Measurements from ENCODE around the gene HNF4A. TPM values are rescaled to one million over a fixed set of nuclear protein-coding genes. Genes with fewer than 3 reads are reported as not detected.

Gene HNF4A
- polyA plus RNA-seq, 1 of the 3 experiments (the other 2 are of a cell fraction) = not detected

- Histone ChIP-seq H3K36me3 (replicated peaks in 1 of 2; ENCODE audit: control insufficient read depth in 1 of 2, insufficient read depth in 2 of 2, low read length in 1 of 2) (no peaks in the 10 kb centered on the region), H3K4me3 (ENCODE audit: low read depth in 2 of 2, low read length in 1 of 2) (no peak overlapping the region), H3F3A (replicated peaks; ENCODE audit: insufficient read depth) (no peaks in the 10 kb centered on the region), H3K27me3 (ENCODE audit: insufficient read depth) (no peaks in the 10 kb centered on the region; the same call in 1 of the 2 replicates), H3K27ac (ENCODE audit: low read depth in 2 of 2, low read length in 1 of 2) (no peak overlapping the region), H3K4me2 (no peak overlapping the region), H4K20me1 (ENCODE audit: insufficient read depth) (no peaks in the 10 kb centered on the region), H2AFZ (ENCODE audit: low read depth) (no peak overlapping the region), H3K9me3 (no peaks in the 10 kb centered on the region), H3K9ac (no peak overlapping the region), H3K79me2 (ENCODE audit: insufficient read depth) (no peaks in the 10 kb centered on the region), H3K4me1 (ENCODE audit: control insufficient read depth in 1 of 2, insufficient read depth in 2 of 2, low read depth in 1 of 2, low read length in 1 of 2) (peaks cover 0 to 4% of the 10 kb centered on the region in 2 experiments; a peak in 1 of 4 replicates), H3K9me2 (no peaks in the 10 kb centered on the region)
- DNase-seq = no peak
- TF ChIP-seq MEF2A (IDR thresholded peaks at IDR 0.05; ENCODE audit: borderline replicate concordance, low read depth) (no peak), EZH2phosphoT487 (IDR thresholded peaks at IDR 0.05; ENCODE audit: borderline replicate concordance, low read depth) (no peak), RXRA (IDR thresholded peaks at IDR 0.05; ENCODE audit: borderline replicate concordance, low read depth) (no peak), PBX3 (IDR thresholded peaks at IDR 0.05) (no peak), FOXM1 (IDR thresholded peaks at IDR 0.05; ENCODE audit: low read depth) (no peak), GABPA (IDR thresholded peaks at IDR 0.05; ENCODE audit: low read depth) (no peak), ELF1 (IDR thresholded peaks at IDR 0.05) (no peak), NFIC (IDR thresholded peaks at IDR 0.05; ENCODE audit: borderline replicate concordance) (no peak), MXI1 (IDR thresholded peaks at IDR 0.05; ENCODE audit: low read depth, low read length) (no peak), SMC3 (IDR thresholded peaks at IDR 0.05; ENCODE audit: low read depth, low read length) (no peak), TCF12 (IDR thresholded peaks at IDR 0.05) (no peak), RAD21 (IDR thresholded peaks at IDR 0.05; ENCODE audit: low read length) (no peak), TEAD4 (IDR thresholded peaks at IDR 0.05; ENCODE audit: borderline replicate concordance, insufficient read depth) (no peak)
- CTCF ChIA-PET = interaction anchor here (1.2 to 2.2 kb wide), 5 partner anchors 13 to 203 kb away, joined by 3 to 7 read pairs (median 4); no protein-coding TSS in a partner anchor
- POLR2A ChIA-PET = no interaction called here
- 69% methylated on average over 10 of the region's 14 CpGs for WGBS (ENCODE audit: low lambda C conversion rate)
Measured at GRCh38 chr20:44407402-44408184, 52.1 kb downstream of the HNF4A start.

DNA sequence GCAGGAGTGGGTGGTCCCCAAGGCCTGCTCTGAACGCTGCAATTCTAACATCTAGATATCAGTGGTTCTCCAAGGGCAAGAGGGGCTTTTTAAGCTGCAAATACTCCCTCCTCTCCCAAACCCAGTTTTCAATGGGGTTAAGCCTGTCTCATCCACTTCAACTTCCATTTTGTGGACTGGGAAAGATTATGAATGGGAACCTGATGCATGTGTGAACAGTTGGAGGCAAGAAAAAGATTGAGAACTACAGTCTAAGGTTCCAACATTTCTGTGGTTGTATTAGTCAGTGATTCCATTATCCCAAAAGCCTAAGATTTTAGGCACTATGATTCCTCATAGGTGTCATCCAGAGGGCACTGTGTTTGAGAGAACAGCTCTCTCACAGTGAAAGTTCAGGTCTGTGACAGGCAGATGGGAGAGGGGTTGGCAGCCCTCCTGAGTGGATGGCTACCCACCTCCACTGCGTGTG lies 53.7 kb downstream of the HNF4A start:
- ChIA-PET CTCF (interaction anchor here (0.9 to 1.5 kb wide), 3 partner anchors 23 to 41 kb away, joined by 3 to 7 read pairs (median 3); no protein-coding TSS in a partner anchor), POLR2A (no interaction called here)
- Histone ChIP-seq H3K9me2 (no peaks in the 10 kb centered on the region), H3F3A (replicated peaks; ENCODE audit: insufficient read depth) (no peaks in the 10 kb centered on the region), H3K36me3 (replicated peaks in 1 of 2; ENCODE audit: control insufficient read depth in 1 of 2, insufficient read depth in 2 of 2, low read length in 1 of 2) (no peaks in the 10 kb centered on the region), H3K27me3 (ENCODE audit: insufficient read depth) (no peaks in the 10 kb centered on the region; the same call in 1 of the 2 replicates), H3K27ac (ENCODE audit: low read depth in 2 of 2, low read length in 1 of 2) (no peak overlapping the region; a peak in 1 of 4 replicates), H3K4me2 (no peak overlapping the region), H3K9ac (no peak overlapping the region), H3K9me3 (no peaks in the 10 kb centered on the region), H3K4me1 (ENCODE audit: control insufficient read depth in 1 of 2, insufficient read depth in 2 of 2, low read depth in 1 of 2, low read length in 1 of 2) (no peaks in the 10 kb centered on the region; a peak in 1 of 4 replicates), H3K79me2 (ENCODE audit: insufficient read depth) (no peaks in the 10 kb centered on the region), H4K20me1 (ENCODE audit: insufficient read depth) (no peaks in the 10 kb centered on the region), H3K4me3 (ENCODE audit: low read depth in 2 of 2, low read length in 1 of 2) (no peak overlapping the region), H2AFZ (ENCODE audit: low read depth) (no peak overlapping the region)
- TF ChIP-seq NRF1 (IDR thresholded peaks at IDR 0.05; ENCODE audit: low read depth, low read length) = no peak
- TF ChIP-seq, protein P1, sequence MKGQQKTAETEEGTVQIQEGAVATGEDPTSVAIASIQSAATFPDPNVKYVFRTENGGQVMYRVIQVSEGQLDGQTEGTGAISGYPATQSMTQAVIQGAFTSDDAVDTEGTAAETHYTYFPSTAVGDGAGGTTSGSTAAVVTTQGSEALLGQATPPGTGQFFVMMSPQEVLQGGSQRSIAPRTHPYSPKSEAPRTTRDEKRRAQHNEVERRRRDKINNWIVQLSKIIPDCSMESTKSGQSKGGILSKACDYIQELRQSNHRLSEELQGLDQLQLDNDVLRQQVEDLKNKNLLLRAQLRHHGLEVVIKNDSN (IDR thresholded peaks at IDR 0.05; ENCODE audit: borderline replicate concordance, low read depth) = no peak
- TF ChIP-seq SIN3A (IDR thresholded peaks at IDR 0.05; ENCODE audit: borderline replicate concordance, low read depth, low read length) = no peak
- DNase-seq = no peak
- 40% methylated on average over 1 of the region's 2 CpGs for WGBS (ENCODE audit: low lambda C conversion rate)
